GM12865 (cell line): ENCODE measurements around the gene TMEM63A.

Experiments used
- DNase-seq: peaks from one replicate; pipeline ENCODE4 v3.0.0; 2010; ENCODE audit warnings: low read depth
- H3K4me3 ChIP-seq: 2 replicates; pipeline ENCODE4 v1.5.1; 2011; ENCODE audit warnings: mild to moderate bottlenecking, low read depth, low read length, control low read depth
- CTCF ChIP-seq: IDR thresholded peaks from 2 replicates; pipeline ENCODE4 v1.5.1; 2011; ENCODE audit warnings: low read length, control low read depth, low read depth, inconsistent platforms; ENCODE audit not compliant: insufficient read depth; ENCODE audit errors: missing control alignments

The TMEM63A gene

GRCh38 chr1:225825607-225826007, 56.6 kb downstream of the TMEM63A start:
- no peak for DNase-seq
- H3K4me3 ChIP-seq = no peak overlapping the region
- TF ChIP-seq CTCF = no peak

GRCh38 chr1:225825078-225825477, 57.1 kb downstream of the TMEM63A start:
- no peak overlapping the region for H3K4me3 ChIP-seq
- DNase-seq = no peak
- TF ChIP-seq CTCF = no peak

- no peak for DNase-seq
- TF ChIP-seq CTCF = no peak
- no peak overlapping the region for H3K4me3 ChIP-seq
Measured at GRCh38 chr1:225824533-225824941, 57.6 kb downstream of the TMEM63A start.

- DNase-seq = no peak
- TF ChIP-seq CTCF = no peak
- no peak overlapping the region for H3K4me3 ChIP-seq
Measured at GRCh38 chr1:225823811-225824261, 58.3 kb downstream of the TMEM63A start.

- H3K4me3 ChIP-seq = no peak overlapping the region
- no peak for DNase-seq
- no peak for TF ChIP-seq CTCF
Measured at GRCh38 chr1:225822655-225823403, 59.4 kb downstream of the TMEM63A start.

GRCh38 chr1:225820522-225821120, 61.6 kb downstream of the TMEM63A start:
- no peak overlapping the region for H3K4me3 ChIP-seq
- no peak for TF ChIP-seq CTCF
- DNase-seq = no peak
